ENCODE results near the gene OXNAD1. TPM values are rescaled to one million over a fixed set of nuclear protein-coding genes. Genes with fewer than 3 reads are reported as not detected.

Gene OXNAD1
- total and polyA plus RNA-seq, 2 experiments from 2014 or later, result 14.4 to 21.1 TPM

GRCh38 chr3:16255726-16256125 lies 9.3 kb upstream of the OXNAD1 start:
- Histone ChIP-seq H3K9me3 (ENCODE audit: low read depth) (no peaks in the 10 kb centered on the region), H3K79me2 (no peaks in the 10 kb centered on the region), H2AFZ (no peak overlapping the region), H3K27me3 (no peaks in the 10 kb centered on the region), H3K4me1 (ENCODE audit: insufficient read depth) (peaks cover 21% of the 10 kb centered on the region), H3K4me2 (no peak overlapping the region), H3K36me3 (replicated peaks; ENCODE audit: insufficient read depth, low read depth) (no peaks in the 10 kb centered on the region), H3K4me3 (no peak overlapping the region), H3K27ac (no peak overlapping the region), H4K20me1 (ENCODE audit: insufficient read depth, poor library complexity, severe bottlenecking) (no peaks in the 10 kb centered on the region), H3K9me2 (replicated peaks; ENCODE audit: insufficient read depth) (no peaks in the 10 kb centered on the region)
- TF ChIP-seq EZH2 (IDR thresholded peaks at IDR 0.05; ENCODE audit: borderline replicate concordance), result no peak
- TF ChIP-seq, protein P1, sequence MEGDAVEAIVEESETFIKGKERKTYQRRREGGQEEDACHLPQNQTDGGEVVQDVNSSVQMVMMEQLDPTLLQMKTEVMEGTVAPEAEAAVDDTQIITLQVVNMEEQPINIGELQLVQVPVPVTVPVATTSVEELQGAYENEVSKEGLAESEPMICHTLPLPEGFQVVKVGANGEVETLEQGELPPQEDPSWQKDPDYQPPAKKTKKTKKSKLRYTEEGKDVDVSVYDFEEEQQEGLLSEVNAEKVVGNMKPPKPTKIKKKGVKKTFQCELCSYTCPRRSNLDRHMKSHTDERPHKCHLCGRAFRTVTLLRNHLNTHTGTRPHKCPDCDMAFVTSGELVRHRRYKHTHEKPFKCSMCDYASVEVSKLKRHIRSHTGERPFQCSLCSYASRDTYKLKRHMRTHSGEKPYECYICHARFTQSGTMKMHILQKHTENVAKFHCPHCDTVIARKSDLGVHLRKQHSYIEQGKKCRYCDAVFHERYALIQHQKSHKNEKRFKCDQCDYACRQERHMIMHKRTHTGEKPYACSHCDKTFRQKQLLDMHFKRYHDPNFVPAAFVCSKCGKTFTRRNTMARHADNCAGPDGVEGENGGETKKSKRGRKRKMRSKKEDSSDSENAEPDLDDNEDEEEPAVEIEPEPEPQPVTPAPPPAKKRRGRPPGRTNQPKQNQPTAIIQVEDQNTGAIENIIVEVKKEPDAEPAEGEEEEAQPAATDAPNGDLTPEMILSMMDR (IDR thresholded peaks at IDR 0.05; ENCODE audit: poor library complexity), result no peak
- no peak for TF ChIP-seq EZH2phosphoT487 (IDR thresholded peaks at IDR 0.05; ENCODE audit: low read depth, severe bottlenecking, unreplicated experiment)
- no peak for DNase-seq (ENCODE audit: low spot score)
- WGBS (ENCODE audit: low lambda C conversion rate, missing lambda C conversion rate), result 88% methylated on average over 5 of the region's 5 CpGs

DNA sequence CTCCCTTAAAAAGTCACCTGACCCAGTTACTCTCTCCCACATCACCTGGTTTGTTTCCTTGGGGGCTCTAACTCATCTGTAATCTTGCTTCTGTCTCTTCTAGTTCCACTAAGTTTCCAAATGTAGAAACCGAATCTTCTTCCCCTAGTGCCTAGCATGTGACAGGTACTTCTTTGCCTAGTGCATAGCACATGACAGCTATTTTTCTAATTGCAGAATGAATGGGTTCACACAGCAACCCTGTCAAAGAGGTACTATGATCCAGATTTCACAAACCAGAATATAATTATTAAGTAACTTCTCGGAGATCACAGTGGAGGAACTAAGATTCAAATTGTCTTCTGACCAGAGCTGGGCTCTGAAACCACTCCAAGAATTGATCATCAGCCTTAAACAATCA lies 7.7 kb upstream of the OXNAD1 start:
- Histone ChIP-seq H3K27me3 (no peaks in the 10 kb centered on the region), H3K9me3 (ENCODE audit: low read depth) (no peaks in the 10 kb centered on the region), H3K27ac (no peak overlapping the region), H3K9me2 (replicated peaks; ENCODE audit: insufficient read depth) (no peaks in the 10 kb centered on the region), H2AFZ (no peak overlapping the region), H3K79me2 (peaks cover 6% of the 10 kb centered on the region), H3K4me3 (no peak overlapping the region), H4K20me1 (ENCODE audit: insufficient read depth, poor library complexity, severe bottlenecking) (no peaks in the 10 kb centered on the region), H3K36me3 (replicated peaks; ENCODE audit: insufficient read depth, low read depth) (no peaks in the 10 kb centered on the region), H3K4me1 (ENCODE audit: insufficient read depth) (peaks cover 14% of the 10 kb centered on the region), H3K4me2 (no peak overlapping the region)
- no peak for DNase-seq (ENCODE audit: low spot score)
- 90% methylated on average over 2 of the region's 2 CpGs for WGBS (ENCODE audit: low lambda C conversion rate, missing lambda C conversion rate)
- TF ChIP-seq EZH2phosphoT487 (IDR thresholded peaks at IDR 0.05; ENCODE audit: low read depth, severe bottlenecking, unreplicated experiment) (no peak), EZH2 (IDR thresholded peaks at IDR 0.05; ENCODE audit: borderline replicate concordance) (no peak)
- TF ChIP-seq, protein P1 (IDR thresholded peaks at IDR 0.05; ENCODE audit: poor library complexity), result no peak

DNA sequence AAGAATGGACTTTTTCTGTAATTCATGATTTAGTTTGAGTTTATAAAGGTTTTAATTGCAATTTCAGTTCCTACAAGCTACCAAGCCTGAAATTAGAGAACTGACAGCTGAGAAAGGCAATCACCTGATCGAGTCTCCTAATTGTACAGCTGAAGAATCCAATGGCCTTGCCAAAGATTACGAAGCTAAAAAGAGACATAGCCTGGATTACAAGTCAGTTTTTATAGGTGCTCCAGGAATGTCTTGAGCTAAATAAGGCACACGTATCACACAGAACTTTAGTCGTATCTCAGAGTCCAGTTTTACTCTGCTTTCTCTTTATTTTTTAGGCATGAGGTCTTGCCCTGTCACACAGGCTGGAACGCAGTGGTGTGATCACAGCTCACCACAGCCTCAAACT lies 6.8 kb upstream of the OXNAD1 start:
- H3K27ac ChIP-seq, result no peak overlapping the region
- no peak for DNase-seq (ENCODE audit: low spot score)

More for the DNA sequence above, 6.8 kb upstream of the OXNAD1 start:
- H3K4me2 ChIP-seq, result no peak overlapping the region
- H3K36me3 ChIP-seq (replicated peaks; ENCODE audit: insufficient read depth, low read depth), result no peaks in the 10 kb centered on the region
- H3K4me1 ChIP-seq (ENCODE audit: insufficient read depth), result peaks cover 7% of the 10 kb centered on the region
- no peak overlapping the region for H2AFZ ChIP-seq
- no peak overlapping the region for H3K4me3 ChIP-seq
- H3K79me2 ChIP-seq, result peaks cover 14% of the 10 kb centered on the region
- H3K9me2 ChIP-seq (replicated peaks; ENCODE audit: insufficient read depth), result no peaks in the 10 kb centered on the region
- TF ChIP-seq, protein P1 (IDR thresholded peaks at IDR 0.05; ENCODE audit: poor library complexity), result no peak
- TF ChIP-seq EZH2phosphoT487 (IDR thresholded peaks at IDR 0.05; ENCODE audit: low read depth, severe bottlenecking, unreplicated experiment), result no peak
- no peak for TF ChIP-seq EZH2 (IDR thresholded peaks at IDR 0.05; ENCODE audit: borderline replicate concordance)
- WGBS (ENCODE audit: low lambda C conversion rate, missing lambda C conversion rate), result 91% methylated on average over 5 of the region's 5 CpGs
- no peaks in the 10 kb centered on the region for H3K27me3 ChIP-seq
- no peaks in the 10 kb centered on the region for H3K9me3 ChIP-seq (ENCODE audit: low read depth)
- H4K20me1 ChIP-seq (ENCODE audit: insufficient read depth, poor library complexity, severe bottlenecking), result no peaks in the 10 kb centered on the region
